NCI-H1694 treated with DMSO at 0.1 percent for 48 hours (cell line): ENCODE data around the gene UCK1.
A peak's percentile ranks its signal among the peaks of the same experiment; 100 is the strongest.
"Not testable (repeated sequence)": the region's sequence is repeated elsewhere in the genome, so short reads cannot be mapped to it uniquely, and the experiment has no call there.

Experiments used
- DNase-seq: peaks from one replicate; lab custom pipeline; 2025; lab: John Stamatoyannopoulos, UW

The UCK1 gene

DNA sequence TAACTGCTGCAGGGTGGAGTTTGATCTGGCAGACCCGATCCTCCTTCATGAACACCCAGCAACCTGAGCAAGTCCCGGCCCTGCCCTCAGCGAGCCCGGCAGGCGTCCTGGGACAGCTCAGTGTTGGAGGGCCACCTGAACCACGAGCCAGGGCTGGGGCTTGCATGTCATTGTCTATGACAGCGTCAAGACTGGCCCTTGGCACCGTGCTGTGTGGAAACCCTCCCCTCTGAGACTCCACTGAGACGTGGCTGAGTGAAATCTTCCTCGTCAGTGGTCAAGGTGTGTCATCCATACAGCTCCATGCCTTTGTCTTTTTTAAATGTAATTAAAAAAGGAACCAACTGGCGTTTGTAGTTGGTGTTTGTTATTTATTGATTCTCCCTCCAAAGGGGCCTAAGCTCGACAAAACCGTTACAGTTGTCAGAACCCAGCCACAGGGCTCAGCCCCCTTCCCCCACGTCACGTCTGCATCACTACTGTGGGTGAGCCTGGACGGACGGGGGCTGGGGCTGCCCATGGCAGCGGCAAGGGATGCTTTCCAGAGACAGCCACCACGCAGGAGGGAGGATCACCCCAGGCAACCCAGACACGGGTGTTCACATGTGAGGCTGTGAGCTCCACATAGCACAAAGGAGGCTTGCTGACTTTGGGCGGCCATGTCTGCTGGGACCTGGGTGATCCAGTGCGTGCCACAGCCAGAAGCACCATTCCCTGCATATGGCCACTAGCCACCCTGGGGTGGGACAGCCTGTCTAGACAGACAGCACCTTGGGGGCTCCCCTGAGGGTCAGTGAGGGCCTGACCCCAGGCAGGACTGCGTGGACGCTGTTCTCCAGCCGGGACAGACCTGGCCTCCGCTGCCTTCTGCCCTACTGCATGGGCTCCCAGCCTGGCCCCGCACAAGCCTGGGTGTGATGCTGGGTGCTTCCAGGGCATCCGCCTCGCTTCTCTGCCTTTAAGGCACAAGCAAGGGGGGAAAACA lies 7.3 kb downstream of the UCK1 start:
- no peak for DNase-seq

DNA sequence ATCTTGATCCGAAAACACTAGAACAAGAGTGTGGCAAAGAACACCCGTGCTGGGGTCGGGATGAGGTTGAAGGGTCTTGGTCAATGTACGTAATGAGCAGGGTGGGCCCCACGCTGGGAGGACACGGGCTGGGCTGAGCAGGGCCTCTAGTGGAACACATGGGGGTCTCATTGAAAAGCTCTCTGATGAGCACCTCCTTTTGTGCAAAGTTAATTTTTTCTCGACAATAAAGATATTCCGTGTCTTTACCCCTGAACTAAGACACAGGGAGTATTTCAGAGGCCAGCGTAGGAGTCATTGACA lies 8.0 kb downstream of the UCK1 start:
- DNase-seq, result no peak

GRCh38 chr9:131522257-131523085 lies 8.6 kb downstream of the UCK1 start:
- no peak for DNase-seq

GRCh38 chr9:131521822-131522221 lies 9.2 kb downstream of the UCK1 start:
- no peak for DNase-seq

- no peak for DNase-seq
Observed at GRCh38 chr9:131521203-131521602, 9.9 kb downstream of the UCK1 start.

- no peak for DNase-seq
Observed at GRCh38 chr9:131520503-131520902, 10.6 kb downstream of the UCK1 start.

GRCh38 chr9:131518553-131518952 lies 12.5 kb downstream of the UCK1 start:
- no peak for DNase-seq

- DNase-seq, result no peak
Observed at GRCh38 chr9:131517761-131518190, 13.3 kb downstream of the UCK1 start.

- no peak for DNase-seq
Observed at GRCh38 chr9:131516930-131517329, 14.1 kb downstream of the UCK1 start.

- DNase-seq, result no peak
Observed at GRCh38 chr9:131516100-131516499, 15.0 kb downstream of the UCK1 start.

GRCh38 chr9:131515559-131516031 lies 15.5 kb downstream of the UCK1 start:
- DNase-seq, result not testable (repeated sequence)

GRCh38 chr9:131513177-131513576 lies 17.9 kb downstream of the UCK1 start:
- DNase-seq, result no peak

- no peak for DNase-seq
Observed at GRCh38 chr9:131511880-131512279, 19.2 kb downstream of the UCK1 start.

GRCh38 chr9:131511416-131511815 lies 19.6 kb downstream of the UCK1 start:
- DNase-seq, result no peak

- no peak for DNase-seq
Observed at GRCh38 chr9:131505012-131505411, 26.1 kb downstream of the UCK1 start.

DNA sequence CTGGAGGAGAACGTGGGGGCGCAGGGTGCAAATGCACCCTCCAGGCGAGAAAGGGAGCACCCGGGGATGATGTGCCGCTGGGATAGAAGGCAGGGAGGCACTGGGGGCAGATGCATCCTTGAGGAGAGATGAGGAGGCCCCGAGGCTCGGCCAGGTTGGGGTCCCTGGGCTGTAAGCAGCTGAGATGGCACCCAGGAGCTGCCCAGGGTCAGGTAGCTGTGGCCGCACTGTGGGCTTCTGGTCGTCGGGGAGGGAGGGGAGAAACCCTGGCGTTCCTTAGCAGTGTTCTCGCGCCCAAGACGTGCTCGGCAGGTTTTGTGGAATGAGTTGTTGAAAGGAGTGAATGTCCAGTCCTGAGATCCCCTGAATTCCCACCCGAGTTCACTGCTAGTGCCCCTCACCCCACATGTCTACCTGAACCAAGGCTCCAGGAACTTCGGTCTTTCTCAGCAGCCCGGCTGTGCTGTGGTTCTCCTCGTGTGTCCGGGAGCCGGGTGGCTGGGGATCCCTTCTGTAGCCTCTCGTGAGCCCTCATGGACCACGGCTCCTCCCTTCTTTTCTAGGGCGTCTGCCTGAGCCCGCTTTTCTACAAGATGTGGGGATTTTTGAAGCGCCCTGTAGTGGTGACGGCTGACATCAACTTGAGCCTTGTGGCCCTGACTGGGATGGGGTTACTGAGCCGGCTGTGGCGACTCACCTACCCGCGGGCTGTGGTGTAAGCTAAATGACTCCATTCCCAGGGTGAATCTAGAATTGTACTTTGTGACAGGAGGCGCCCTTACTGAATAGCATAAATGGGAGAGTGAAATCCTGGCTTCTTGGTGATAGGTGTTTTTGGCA lies 27.2 kb downstream of the UCK1 start:
- no peak for DNase-seq

- peak; percentile 82 for DNase-seq
Observed at GRCh38 chr9:131502781-131503625, 28.1 kb downstream of the UCK1 start, which contains the start of gene POMT1. TSS of gene POMT1 (plus strand) at chr9:131502918. CDS start at chr9:131504219, 1,301 bp downstream.

- DNase-seq, result no peak
Observed at GRCh38 chr9:131500939-131501541, 30.0 kb downstream of the UCK1 start.

- no peak for DNase-seq
Observed at GRCh38 chr9:131500377-131500776, 30.7 kb downstream of the UCK1 start.

GRCh38 chr9:131499254-131499767 lies 31.8 kb downstream of the UCK1 start:
- no peak for DNase-seq
